ENCODE data around the gene CPHXL2.

DNA sequence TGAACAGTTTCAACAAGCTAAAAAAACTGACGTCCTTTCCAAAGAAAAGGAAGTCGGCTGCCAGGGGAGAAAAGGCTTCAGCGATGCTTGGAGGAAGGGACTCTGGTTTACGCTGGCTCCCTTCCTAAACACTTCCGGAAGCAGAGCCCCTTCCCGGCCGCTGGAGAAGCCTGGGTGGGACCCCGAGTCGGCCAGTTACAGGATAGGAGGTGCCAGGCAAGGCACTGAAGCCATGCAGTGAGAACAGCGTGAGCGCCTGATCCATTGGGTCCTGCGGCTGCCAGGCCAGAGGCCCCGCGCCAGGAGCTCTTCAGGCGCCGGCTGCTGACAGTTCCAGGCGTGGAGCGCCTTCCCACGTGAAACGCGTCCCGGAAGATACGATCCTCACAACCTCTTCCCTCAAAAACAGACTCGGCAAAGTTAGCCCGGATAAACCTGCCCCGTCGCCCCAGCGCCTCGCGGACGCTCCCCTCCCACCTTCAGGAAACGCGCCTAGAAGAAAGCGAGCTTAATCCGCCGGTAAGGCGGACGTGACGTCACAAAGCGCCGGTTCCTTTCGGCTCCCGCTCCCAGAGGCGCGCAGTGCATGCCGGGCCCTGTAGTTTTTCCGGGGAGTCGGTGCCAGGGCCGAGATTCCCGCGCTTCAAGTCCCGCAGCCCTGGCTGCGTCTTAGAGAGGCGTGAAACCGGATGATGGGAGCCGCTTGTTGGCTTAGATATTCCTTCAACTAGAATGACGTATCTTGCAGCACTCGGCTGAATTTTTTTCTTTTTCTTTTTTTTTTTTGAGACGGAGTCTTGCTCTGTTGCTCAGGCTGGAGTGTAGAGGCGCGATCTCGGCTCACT lies 53.8 kb downstream of the CPHXL2 start, which contains the start of gene ADAT1:
- TF ChIP-seq, protein P1, sequence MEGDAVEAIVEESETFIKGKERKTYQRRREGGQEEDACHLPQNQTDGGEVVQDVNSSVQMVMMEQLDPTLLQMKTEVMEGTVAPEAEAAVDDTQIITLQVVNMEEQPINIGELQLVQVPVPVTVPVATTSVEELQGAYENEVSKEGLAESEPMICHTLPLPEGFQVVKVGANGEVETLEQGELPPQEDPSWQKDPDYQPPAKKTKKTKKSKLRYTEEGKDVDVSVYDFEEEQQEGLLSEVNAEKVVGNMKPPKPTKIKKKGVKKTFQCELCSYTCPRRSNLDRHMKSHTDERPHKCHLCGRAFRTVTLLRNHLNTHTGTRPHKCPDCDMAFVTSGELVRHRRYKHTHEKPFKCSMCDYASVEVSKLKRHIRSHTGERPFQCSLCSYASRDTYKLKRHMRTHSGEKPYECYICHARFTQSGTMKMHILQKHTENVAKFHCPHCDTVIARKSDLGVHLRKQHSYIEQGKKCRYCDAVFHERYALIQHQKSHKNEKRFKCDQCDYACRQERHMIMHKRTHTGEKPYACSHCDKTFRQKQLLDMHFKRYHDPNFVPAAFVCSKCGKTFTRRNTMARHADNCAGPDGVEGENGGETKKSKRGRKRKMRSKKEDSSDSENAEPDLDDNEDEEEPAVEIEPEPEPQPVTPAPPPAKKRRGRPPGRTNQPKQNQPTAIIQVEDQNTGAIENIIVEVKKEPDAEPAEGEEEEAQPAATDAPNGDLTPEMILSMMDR (IDR thresholded peaks at IDR 0.05), result peak in 2 of 6 experiments; percentile 9 to 56
- TF ChIP-seq POLR2A (IDR thresholded peaks at IDR 0.05), result peak in 3 of 4 donors; percentile 82 to 91 (median 88)
